Loucy (cell line): ENCODE measurements around the gene CCDC6.

ENCODE experiments used
- H2AFZ ChIP-seq: fragments of 200-600 bp; sonication (generic); 2 replicates; pipeline ENCODE4 v1.6.0; 2016; ENCODE audit warnings: antibody characterized with exemption, mild to moderate bottlenecking, low read length, moderate library complexity
- H3F3A ChIP-seq: fragments of 200-600 bp; 2 replicates; pipeline ENCODE4 v1.6.0; 2016; ENCODE audit warnings: antibody characterized with exemption, low read depth, mild to moderate bottlenecking
- H3K27me3 ChIP-seq: fragments of 200-600 bp; sonication (generic); 2 replicates; pipeline ENCODE4 v1.6.1; 2014; ENCODE audit warnings: low read length, mild to moderate bottlenecking; ENCODE audit not compliant: insufficient read depth, poor library complexity, severe bottlenecking
- H3K36me3 ChIP-seq: fragments of 200-600 bp; sonication (generic); 2 replicates; pipeline ENCODE4 v1.6.1; 2016; ENCODE audit warnings: low read length; ENCODE audit not compliant: insufficient read depth
- H3K4me1 ChIP-seq: fragments of 200-600 bp; sonication (generic); 2 replicates; pipeline ENCODE4 v1.5.1; 2014; ENCODE audit warnings: low read length, mild to moderate bottlenecking; ENCODE audit not compliant: insufficient read depth, poor library complexity, severe bottlenecking
- H3K4me2 ChIP-seq: fragments of 200-600 bp; sonication (generic); 2 replicates; pipeline ENCODE4 v1.6.0; 2014; ENCODE audit warnings: antibody characterized with exemption, low read length, low read depth, mild to moderate bottlenecking; ENCODE audit not compliant: poor library complexity, severe bottlenecking
- H3K4me3 ChIP-seq: fragments of 200-600 bp; sonication (generic); 2 replicates; pipeline ENCODE4 v1.5.1; 2014; ENCODE audit warnings: low read length, mild to moderate bottlenecking, mixed read lengths; ENCODE audit not compliant: poor library complexity, severe bottlenecking
- H3K79me2 ChIP-seq: fragments of 200-600 bp; sonication (generic); 2 replicates; pipeline ENCODE4 v1.6.1; 2014; ENCODE audit warnings: low read length; ENCODE audit not compliant: insufficient read depth
- H3K9ac ChIP-seq: fragments of 200-600 bp; sonication (generic); 2 replicates; pipeline ENCODE4 v1.6.0; 2014; ENCODE audit warnings: mild to moderate bottlenecking, low read depth, low read length, moderate library complexity; ENCODE audit not compliant: poor library complexity, severe bottlenecking
- H3K9me2 ChIP-seq: fragments of 200-600 bp; sonication (generic); replicated peaks from 2 replicates; pipeline ENCODE4 v1.6.1; 2016; ENCODE audit warnings: low read depth, low read length, mixed read lengths
- H3K9me3 ChIP-seq: fragments of 200-600 bp; sonication (generic); 2 replicates; pipeline ENCODE4 v1.6.1; 2014; ENCODE audit warnings: mild to moderate bottlenecking, antibody characterized with exemption, low read length, low read depth; ENCODE audit not compliant: insufficient read depth
- H4K20me1 ChIP-seq: fragments of 200-600 bp; sonication (generic); 2 replicates; pipeline ENCODE4 v1.6.0; 2014; ENCODE audit warnings: antibody characterized with exemption, low read length, mild to moderate bottlenecking; ENCODE audit not compliant: insufficient read depth, poor library complexity, severe bottlenecking
- EZH2phosphoT487 ChIP-seq: fragments of 200-600 bp; IDR thresholded peaks from 2 replicates; pipeline ENCODE4 v1.6.1; 2018; ENCODE audit warnings: antibody characterized with exemption, mild to moderate bottlenecking, moderate library complexity, borderline replicate concordance
- TF ChIP-seq, protein P1 (sequence below): fragments of 200-600 bp; sonication (generic); conservative IDR thresholded peaks from 2 replicates; pipeline ENCODE4 v1.5.1; 2014; ENCODE audit warnings: mild to moderate bottlenecking, antibody characterized with exemption, low read length

Gene CCDC6

DNA sequence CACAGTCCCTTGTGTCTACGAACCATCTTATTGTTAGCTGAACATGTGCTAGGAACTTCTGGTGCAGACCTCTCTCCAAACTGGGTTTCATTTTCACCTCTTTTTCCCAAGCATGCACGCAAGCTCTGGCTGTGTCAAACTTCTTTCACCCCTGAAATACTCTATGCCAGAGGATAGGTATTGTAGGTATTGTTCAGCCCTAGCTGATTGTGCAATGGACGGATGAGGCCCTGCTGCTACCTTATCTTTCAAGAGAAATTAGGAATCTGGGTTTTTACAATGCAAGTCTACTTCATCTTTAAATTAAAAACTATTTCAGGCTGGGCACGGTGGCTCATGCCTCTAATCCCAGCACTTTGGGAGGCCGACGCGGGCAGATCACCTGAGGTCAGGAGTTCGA lies 124.8 kb downstream of the CCDC6 start:
- no peaks in the 10 kb centered on the region for H4K20me1 ChIP-seq
- no peaks in the 10 kb centered on the region for H3K36me3 ChIP-seq
- H3K9ac ChIP-seq, result no peak overlapping the region
- TF ChIP-seq, protein P1, sequence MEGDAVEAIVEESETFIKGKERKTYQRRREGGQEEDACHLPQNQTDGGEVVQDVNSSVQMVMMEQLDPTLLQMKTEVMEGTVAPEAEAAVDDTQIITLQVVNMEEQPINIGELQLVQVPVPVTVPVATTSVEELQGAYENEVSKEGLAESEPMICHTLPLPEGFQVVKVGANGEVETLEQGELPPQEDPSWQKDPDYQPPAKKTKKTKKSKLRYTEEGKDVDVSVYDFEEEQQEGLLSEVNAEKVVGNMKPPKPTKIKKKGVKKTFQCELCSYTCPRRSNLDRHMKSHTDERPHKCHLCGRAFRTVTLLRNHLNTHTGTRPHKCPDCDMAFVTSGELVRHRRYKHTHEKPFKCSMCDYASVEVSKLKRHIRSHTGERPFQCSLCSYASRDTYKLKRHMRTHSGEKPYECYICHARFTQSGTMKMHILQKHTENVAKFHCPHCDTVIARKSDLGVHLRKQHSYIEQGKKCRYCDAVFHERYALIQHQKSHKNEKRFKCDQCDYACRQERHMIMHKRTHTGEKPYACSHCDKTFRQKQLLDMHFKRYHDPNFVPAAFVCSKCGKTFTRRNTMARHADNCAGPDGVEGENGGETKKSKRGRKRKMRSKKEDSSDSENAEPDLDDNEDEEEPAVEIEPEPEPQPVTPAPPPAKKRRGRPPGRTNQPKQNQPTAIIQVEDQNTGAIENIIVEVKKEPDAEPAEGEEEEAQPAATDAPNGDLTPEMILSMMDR, result no peak
- TF ChIP-seq EZH2phosphoT487, result no peak
- no peaks in the 10 kb centered on the region for H3K79me2 ChIP-seq
- H3K27me3 ChIP-seq, result no peaks in the 10 kb centered on the region
- H3K4me2 ChIP-seq, result no peak overlapping the region
- no peaks in the 10 kb centered on the region for H3K9me3 ChIP-seq
- H3K4me3 ChIP-seq, result no peak overlapping the region
- no peaks in the 10 kb centered on the region for H3K9me2 ChIP-seq
- H2AFZ ChIP-seq, result no peak overlapping the region
- H3F3A ChIP-seq, result no peaks in the 10 kb centered on the region
- H3K4me1 ChIP-seq, result no peaks in the 10 kb centered on the region

DNA sequence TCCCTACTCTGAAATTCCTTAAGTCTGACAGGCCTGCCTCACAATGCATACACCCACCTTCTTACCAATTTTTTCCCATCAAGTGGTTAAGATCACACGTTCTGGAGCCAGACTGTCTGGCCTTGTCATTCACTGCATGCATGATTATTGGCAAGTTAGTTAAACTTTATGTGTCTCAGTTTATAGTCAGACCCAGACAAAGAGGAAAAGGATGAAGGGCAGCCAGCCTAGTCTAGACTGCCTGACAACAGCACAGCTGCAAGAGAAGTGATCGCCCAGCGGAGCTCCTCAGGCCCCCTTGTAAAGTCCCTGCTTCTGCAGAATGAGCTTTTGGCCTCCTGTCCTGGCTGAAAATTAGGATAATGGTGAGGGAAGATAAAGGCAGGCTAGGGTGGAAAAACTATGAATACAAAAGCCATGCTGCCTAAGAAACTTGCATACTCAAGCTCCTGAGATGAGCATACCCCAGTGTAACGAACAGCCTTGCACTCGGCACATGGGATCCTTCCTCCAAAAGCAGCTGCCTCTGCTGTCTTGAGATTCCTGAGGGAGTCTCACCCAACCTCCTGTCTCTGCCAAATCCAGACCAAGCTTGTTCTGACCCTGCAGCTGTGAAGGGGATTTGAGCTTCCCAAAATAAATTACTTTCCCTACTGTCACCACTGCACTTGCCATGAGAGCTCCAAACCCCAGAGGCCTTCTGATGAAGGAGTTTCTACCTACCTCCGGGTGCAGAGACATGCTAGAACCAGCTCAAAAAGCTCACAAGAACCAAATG lies 126.4 kb downstream of the CCDC6 start:
- Histone ChIP-seq H3F3A (no peaks in the 10 kb centered on the region), H3K9me2 (no peaks in the 10 kb centered on the region), H3K27me3 (no peaks in the 10 kb centered on the region), H3K4me3 (no peak overlapping the region), H3K4me1 (no peaks in the 10 kb centered on the region), H3K4me2 (no peak overlapping the region), H4K20me1 (no peaks in the 10 kb centered on the region), H2AFZ (no peak overlapping the region), H3K36me3 (no peaks in the 10 kb centered on the region), H3K79me2 (no peaks in the 10 kb centered on the region), H3K9me3 (no peaks in the 10 kb centered on the region), H3K9ac (no peak overlapping the region)
- TF ChIP-seq, protein P1, result no peak
- no peak for TF ChIP-seq EZH2phosphoT487

DNA sequence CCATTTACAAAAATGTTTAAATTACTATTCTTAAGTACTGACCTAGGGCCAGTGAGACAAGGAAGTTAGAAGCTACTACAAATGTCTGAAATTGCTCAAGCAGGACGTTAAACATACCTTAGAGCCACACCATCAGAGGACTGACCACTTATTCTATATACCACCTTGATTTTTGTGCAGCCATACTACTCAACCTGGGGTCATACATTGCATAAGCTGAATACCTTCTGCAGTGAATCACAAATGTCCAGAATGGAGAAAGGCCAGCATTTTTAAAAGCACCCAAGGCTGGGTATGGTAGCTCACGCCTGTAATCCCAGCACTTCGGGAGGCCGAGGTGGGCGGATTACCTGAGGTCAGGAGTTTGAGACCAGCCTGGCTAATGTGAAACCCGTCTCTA lies 131.9 kb downstream of the CCDC6 start:
- Histone ChIP-seq H4K20me1 (no peaks in the 10 kb centered on the region), H3K4me2 (no peak overlapping the region), H3K79me2 (no peaks in the 10 kb centered on the region), H3K4me1 (no peaks in the 10 kb centered on the region), H3F3A (no peaks in the 10 kb centered on the region), H3K9me3 (no peaks in the 10 kb centered on the region), H3K9ac (no peak overlapping the region), H3K36me3 (no peaks in the 10 kb centered on the region), H2AFZ (no peak overlapping the region), H3K27me3 (no peaks in the 10 kb centered on the region), H3K9me2 (no peaks in the 10 kb centered on the region), H3K4me3 (no peak overlapping the region)
- no peak for TF ChIP-seq EZH2phosphoT487

DNA sequence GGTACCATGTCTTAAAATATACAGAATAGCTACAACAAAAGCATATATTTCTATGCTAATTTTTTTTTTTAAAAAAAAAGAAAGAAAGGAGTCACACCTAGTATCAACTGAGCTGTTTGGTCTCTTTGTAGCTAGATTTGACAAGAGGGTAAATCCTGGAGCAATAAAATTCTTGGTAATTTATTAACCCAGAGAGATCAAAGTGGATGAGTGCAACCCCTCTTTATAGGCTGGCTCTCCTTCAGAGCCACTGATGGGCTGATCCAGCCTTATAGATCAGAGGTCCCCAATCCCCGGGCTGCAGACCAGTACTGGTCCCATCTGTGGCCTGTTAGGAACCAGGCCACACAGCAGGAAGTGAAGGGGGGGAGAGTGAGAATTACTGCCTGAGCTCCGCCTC lies 133.3 kb downstream of the CCDC6 start:
- Histone ChIP-seq H3K4me3 (no peak overlapping the region), H3K79me2 (no peaks in the 10 kb centered on the region), H3K4me2 (no peak overlapping the region), H3K9ac (no peak overlapping the region), H3K9me2 (no peaks in the 10 kb centered on the region), H3K36me3 (no peaks in the 10 kb centered on the region), H4K20me1 (no peaks in the 10 kb centered on the region), H3K4me1 (no peaks in the 10 kb centered on the region), H3K27me3 (no peaks in the 10 kb centered on the region), H3F3A (no peaks in the 10 kb centered on the region), H3K9me3 (no peaks in the 10 kb centered on the region), H2AFZ (no peak overlapping the region)
- TF ChIP-seq EZH2phosphoT487, result no peak
- TF ChIP-seq, protein P1, result no peak
